Right lobe of liver (tissue), 4 donors: Measurements from ENCODE around the gene PDE7B.

Source experiments
- CTCF ChIP-seq, 4 donors: fragments of 200-600 bp in 3 of 4; fragments of 450-650 bp in 1 of 4; IDR thresholded peaks; one replicate each; pipeline versions ENCODE4 v1.5.1 to v1.8.0; 2016 to 2022; ENCODE audit warnings: antibody characterized with exemption in 4 of 4, mild to moderate bottlenecking in 2 of 4
- POLR2A ChIP-seq: fragments of 450-650 bp; IDR thresholded peaks from one replicate; pipeline ENCODE4 v1.6.1; 2017; ENCODE audit warnings: antibody characterized with exemption, mild to moderate bottlenecking
- donor health status: DM: no; HTN: no; CAD: no.
- donor health status: DM: no; HTN: no; CAD: no.
- donor health status: DM: no; HTN: yes; CAD: no.

- TF ChIP-seq CTCF (IDR thresholded peaks at IDR 0.05) (no peak), POLR2A (no peak)
These were observed 383.7 kb downstream of the PDE7B start for GRCh38 chr6:136235233-136235564.
